NCI-H1417 (cell line): ENCODE measurements around the gene TIAL1.
"Not testable (repeated sequence)": the region's sequence is repeated elsewhere in the genome, so short reads cannot be mapped to it uniquely, and the experiment has no call there.

Experiments
- DNase-seq, 3 experiments: peaks; one replicate each; lab custom pipeline; 2025; lab: John Stamatoyannopoulos, UW

Gene TIAL1

GRCh38 chr10:119549247-119549999, 47.3 kb downstream of the TIAL1 start:
- DNase-seq = no peak

DNA sequence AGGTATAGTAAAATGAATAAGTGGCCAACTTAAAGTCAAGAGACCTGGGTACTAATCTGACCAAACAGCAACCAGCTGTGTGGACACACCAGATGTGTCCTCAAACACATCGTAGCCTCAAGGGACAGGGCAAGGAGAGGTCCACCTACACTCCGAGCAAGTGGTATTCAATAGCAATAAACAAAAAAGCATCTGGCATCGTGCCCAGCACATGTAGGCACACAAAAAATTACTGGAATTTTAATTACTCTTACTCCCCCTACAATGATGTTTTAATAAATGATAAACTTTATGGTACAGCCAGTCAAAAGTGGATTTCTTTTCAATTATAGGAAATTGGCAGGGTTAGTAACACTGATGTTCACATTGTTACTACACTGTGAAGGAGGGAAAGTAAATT, 50.8 kb downstream of the TIAL1 start:
- DNase-seq = peak in 1 of 3 experiments; percentile 39

DNA sequence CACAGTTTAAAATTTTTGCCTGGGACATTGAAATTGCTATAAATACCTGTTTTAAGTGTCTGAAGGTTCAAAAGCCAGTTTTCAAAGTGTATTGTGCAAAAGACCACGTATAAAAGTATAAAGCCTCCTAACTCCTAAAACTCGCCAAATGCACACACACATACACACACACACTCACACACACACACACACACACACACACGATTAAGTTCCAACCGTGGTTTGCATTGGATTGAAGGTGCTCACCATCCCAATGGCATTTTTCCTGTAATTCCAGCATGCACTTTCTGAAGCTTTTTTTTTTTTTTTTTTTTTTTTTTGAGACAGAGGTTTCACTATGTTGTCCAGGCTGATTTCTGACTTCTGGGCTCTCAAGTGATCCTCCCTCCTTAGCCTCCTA, 51.5 kb downstream of the TIAL1 start:
- no peak for DNase-seq

DNA sequence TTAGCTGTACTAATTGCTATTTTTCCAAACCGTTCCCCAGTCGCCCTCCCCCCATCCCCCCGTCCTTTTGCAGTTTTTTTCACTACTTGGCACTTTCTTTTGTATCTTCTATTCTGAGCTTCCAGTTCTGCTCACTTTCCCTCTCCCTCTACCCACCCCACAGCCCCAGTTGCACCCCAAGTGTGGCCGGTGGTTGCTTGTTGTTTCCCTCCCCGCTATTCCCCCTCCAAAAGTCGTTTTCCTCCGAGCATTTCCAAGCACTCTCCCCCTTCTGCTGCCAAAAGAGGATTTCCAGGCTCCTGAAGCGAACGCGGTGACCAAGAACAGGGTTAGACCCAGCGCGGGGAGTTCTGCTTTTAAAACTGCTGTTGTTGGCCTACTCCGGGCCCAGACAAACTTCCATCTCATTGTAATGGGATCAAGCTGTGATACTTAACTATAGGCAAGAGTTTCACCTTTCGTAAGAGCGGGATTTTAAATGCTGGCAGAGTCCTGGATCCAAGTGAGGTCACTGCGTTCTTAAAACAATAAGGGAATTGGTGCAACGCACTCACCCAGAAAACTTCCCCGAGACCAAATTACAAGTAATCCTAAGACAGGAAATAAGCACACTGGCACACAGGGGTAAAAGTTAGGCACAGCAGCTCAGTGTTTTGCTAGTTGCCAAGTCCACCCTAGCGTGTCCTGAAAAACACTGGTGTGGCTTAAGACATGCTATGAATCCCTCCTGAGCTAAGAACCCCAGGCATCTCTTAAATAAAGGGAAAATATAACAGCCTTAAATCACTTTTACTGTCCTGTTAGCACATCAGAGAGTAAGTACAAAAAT, 52.7 kb downstream of the TIAL1 start:
- DNase-seq = no peak

DNA sequence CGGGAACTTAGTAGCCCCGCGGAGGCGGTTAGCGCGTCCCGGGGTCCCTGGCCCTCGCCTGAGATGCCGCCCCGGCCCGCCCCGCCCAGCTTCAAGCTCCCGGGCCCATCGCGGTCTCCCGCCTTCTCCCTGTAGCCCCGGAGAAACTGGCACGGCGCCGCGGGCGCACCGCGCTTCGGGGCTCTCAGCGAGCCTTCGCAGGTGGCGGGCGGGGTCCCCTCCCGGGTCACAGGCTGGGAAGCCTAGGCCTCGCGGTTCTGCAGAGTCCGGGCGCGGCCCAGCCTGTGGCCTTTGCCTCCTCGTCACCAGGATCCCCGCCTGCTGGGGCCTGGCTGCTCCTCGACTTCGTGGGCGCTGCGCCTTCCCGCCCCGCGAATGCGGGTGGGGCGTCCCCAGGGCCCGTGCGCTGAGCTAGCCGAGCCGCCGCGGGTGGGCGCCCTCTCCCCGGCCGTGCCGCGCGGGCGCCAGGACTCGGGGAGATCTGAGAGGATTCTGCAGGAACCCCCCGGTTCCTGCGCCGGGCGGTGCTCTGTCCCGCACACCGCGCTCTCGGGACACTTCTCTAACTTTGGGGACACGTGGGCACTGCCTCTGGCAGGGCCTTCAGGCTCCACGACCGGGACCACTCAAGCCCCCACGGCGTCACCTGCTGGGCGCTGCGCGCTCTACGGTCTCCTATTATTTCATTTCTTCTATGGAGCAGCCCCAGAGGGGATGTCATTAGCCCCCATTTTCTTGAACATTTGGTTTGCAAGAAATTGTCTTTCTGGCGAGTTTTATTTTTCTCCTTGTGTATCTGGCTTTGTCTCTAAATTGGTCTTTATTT, 53.6 kb downstream of the TIAL1 start:
- DNase-seq = peak; percentile 12 to 61 (median 47)

DNA sequence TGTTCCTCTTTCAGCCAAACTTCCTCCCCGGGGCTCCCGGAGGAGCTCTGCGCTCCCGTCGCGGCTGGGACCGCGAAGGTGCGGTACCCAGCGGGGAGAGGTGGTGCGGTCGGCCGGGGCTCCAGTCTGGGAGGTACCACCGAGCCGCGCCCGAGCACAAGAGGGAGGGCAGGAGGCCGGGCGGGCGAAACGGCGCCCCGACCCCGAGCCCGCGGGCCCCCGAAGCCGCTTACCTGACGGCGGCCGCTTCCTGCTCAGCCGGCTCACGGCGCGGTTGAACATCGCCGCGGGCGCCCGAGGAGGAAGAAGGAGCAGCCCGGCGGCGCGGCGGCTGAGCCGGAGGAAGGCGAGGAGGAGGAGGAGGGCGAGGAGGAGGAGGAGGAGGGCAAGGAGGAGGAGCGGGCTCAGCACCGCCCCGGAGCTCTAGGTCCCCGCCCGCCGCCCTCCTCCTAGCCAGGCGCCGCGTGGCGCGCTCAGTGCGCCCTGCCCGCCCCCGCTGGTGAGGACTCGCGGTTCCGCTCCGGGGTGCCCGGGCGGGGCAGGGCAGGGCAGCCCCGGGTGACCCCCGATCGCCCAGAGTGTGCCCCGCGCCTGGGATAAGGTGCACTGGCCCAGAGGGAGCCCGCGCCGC, 54.3 kb downstream of the TIAL1 start, which contains the start of gene RGS10:
RGS10 (minus strand) TSS at position 363 of the 631 bp plus-strand sequence; CDS start at position 282, 81 bp downstream.
- peak; percentile 9 to 58 (median 38) for DNase-seq

GRCh38 chr10:119541459-119542356, 55.1 kb downstream of the TIAL1 start:
- DNase-seq = no peak

DNA sequence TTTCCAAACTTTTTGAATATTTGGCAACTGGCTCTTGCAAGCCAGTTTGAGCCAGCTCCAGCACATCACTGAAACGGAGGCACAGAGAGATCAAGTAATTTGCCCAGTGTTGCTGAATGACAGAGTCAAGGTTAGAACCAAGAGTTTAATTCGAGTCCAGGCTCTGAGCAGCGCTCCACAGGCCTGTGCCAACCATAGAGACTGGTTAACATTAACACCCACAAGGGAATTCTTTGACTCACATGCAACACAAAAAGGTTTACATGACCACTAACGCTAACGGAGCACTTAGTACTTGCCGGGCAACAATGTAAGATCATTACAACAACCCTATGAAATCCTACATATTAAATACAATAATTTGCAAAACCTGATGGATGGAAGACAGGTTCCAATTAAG, 55.7 kb downstream of the TIAL1 start:
- no peak for DNase-seq

DNA sequence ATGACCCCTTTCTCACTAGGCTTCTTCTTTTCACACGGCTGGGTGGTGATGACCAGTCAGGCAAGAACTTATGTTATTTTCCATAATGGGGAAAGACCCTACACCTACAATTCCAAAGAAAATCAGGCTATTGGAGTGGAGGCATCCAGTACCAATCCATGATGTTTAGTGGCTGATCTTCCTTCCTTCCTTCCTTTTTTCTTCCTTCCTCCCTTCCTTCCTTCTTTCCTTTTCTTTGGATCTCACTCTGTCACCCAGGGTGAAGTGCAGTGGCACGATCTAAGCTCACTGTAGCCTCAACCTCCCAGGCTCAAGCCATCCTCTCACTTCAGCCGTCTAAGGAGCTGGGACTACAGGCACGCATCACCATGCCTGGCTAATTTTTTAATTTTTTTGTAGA, 56.7 kb downstream of the TIAL1 start:
- no peak for DNase-seq

GRCh38 chr10:119539359-119539825, 57.4 kb downstream of the TIAL1 start:
- DNase-seq = no peak

GRCh38 chr10:119538632-119539358, 58.0 kb downstream of the TIAL1 start:
- DNase-seq = no peak

DNA sequence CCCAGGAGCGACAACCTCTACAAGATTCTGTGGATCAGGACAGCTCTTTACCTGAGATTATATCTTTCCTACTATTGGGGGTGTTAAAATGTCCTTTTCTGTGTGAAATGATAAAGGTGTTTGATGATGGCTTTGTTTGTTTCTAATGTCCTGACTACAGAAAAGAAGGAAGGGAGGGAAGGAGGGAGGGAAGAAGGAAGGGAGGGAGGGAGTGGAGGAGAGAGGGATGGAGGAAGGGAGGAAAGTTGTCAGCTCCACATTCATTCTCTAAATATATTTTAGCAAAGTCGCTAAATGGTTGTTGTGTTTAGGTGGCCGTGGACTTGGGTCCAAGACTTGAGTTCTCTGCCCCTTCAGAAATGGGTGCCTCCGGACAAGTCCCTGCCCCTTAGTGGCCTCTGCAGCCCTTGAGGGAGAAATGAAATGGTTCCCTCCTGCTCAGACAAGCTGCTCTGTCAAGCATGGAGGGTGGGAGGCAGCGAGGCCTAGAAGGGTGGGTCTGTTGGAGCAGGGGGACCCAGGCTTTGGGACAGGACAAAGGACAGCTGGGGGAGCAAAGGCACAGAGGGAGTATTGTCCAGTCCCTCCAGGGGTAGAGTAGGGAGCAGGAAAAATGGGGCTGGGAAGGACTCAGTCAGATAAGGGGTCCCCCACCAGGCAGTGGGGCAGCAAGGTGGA, 58.7 kb downstream of the TIAL1 start:
- DNase-seq = no peak

DNA sequence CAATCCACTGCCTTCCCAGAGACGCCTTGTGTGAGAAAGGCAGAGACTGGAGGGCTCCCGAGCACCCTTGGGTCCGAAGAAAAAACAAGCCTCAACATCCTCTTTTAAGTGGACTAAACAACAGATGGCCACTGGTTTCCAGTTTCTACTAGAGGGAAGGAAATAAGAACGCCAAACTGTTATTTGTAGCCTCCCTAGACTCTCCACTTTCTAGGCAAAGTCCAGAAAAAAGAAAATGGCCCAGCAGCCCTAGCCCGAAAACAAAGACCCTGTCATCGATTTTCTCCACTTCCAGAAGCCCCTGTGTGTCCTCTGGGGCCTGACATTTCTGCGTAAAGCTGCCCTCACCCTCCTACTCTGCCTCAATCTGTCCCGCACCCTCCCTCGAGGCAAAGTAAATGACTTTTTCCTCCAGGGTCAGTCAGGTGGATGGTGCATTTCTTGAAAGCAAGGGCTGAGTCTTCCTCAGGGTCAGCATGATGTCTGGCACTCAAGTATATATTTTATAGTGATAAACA, 60.2 kb downstream of the TIAL1 start:
- no peak for DNase-seq

- no peak for DNase-seq
These were observed 60.8 kb downstream of the TIAL1 start for GRCh38 chr10:119535837-119536507.

DNA sequence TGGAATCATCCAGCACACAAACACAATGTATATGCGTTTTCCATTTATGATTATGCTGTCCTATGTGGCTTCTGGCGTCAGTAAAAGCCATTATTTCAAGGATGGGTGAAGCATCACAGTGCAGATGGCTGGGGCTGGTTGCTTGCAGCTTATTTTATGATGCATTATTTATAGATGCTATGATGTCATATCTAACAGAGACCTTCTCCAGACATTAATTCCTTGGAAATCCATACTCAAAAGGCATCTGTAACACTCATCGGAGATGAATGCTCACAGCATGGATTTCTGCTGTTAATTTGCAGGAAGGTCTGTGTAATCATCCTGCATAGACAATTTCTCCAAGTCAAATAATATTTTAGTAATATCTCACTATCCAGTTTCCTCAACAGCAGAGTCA, 61.5 kb downstream of the TIAL1 start:
- no peak for DNase-seq

DNA sequence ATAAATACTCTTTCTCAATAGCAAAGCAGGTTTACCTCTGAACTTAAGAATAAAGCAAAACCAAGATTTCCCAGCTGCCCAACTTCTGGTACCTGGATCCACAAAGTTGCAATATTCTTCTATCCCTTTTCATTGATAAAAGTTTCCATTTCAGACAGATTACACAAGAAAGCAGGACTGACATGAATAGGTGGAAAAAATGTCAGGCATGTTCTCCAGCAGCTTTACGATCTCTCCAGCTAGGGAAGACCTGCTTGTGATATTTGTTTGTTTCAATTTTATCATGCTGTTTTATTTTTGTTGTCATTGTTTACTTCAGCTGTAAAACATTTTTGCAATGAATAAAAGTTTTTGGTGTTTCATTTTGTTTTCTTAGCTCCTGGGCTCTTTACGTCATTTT, 63.3 kb downstream of the TIAL1 start:
- DNase-seq = no peak

DNA sequence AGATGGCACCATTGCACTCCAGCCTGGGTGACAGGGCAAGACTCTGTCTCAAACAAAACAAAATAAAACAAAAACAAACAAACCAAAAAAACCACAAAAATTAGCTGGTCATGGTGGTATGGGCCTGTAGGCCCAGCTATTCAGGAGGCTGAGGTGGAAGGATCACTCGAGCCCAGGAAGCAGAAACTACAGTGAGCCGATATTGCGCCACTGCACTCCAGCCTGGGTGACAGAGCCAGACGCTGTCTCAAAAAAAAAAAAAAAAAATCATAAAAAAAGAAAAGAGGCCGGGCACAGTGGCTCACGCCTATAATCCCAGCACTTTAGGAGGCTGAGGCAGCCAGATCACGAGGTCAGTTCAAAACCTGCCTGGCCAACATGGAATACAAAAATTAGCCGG, 64.0 kb downstream of the TIAL1 start:
- not testable (repeated sequence) for DNase-seq

- not testable (repeated sequence) for DNase-seq
These were observed 64.5 kb downstream of the TIAL1 start for GRCh38 chr10:119532251-119532650.

DNA sequence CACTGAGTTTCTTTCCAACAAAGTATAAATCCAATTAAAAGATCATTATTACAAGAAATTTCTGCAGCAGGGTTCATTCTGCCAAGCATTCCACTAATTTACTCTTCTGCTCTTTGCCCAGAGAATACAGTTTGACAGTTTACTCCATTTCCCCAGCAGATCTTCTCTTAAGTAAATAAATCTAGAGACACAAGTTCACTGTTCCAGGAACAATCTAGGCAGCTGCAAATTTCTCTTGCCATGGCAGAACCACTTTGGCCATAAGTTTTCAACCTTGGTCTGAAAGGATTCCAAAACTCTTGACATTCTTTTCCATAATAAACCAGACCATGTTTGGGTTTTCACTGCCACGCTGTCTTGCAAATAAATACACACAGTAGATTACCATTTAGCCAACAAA, 65.7 kb downstream of the TIAL1 start:
- DNase-seq = no peak
